HG03175 (cell line): ENCODE measurements around the gene CYP3A7.
"Not testable (repeated sequence)": the region's sequence is repeated elsewhere in the genome, so short reads cannot be mapped to it uniquely, and the experiment has no call there.

Source experiments
- ATAC-seq: cut with Tn5 transposase; IDR thresholded peaks from one replicate; pipeline ENCODE4 v1.9.1; 2021; ENCODE audit warnings: mild to moderate bottlenecking, moderate library complexity; ENCODE audit not compliant: unreplicated experiment

The CYP3A7 gene

DNA sequence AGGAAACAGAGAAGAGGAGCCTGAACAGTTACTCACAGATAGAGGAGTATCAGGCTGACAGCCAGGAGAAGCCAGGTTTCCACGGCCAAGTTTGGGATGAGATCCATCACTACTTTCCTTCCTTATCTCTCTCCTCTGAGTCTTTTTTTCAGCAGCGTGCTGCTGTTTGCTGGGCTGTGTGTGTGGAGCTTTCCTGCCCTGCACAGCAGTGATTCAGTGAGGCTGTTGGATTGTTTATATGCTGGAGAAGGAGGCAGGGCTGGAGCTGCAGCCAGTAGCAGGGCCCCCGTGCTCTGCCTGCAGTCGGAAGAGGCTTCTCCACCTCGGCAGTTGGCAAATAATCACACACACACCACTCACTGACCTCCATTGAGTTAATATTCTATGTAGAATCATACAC, at the start of gene CYP3A7:
Gene CYP3A7, minus strand, starts transcription at position 210 of the 400 bp plus-strand sequence. Its CDS starts 103 bp downstream, at position 107.
- no peak for ATAC-seq

DNA sequence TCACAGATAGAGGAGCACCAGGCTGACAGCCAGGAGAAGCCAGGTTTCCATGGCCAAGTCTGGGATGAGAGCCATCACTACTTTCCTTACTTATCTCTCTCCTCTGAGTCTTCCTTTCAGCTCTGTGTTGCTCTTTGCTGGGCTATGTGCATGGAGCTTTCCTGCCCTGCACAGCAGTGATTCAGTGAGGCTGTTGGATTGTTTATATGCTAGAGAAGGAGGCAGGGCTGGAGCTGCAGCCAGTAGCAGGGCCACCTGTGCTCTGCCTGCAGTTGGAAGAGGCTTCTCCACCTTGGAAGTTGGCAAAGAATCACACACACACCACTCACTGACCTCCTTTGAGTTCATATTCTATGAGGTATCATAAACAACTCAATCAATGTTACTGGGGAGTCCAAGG, 49.0 kb upstream of the CYP3A7 start, which contains the start of gene CYP3A4:
Gene CYP3A4, minus strand, starts transcription at position 178 of the 400 bp plus-strand sequence. Its CDS starts 103 bp downstream, at position 75.
- ATAC-seq, result no peak

DNA sequence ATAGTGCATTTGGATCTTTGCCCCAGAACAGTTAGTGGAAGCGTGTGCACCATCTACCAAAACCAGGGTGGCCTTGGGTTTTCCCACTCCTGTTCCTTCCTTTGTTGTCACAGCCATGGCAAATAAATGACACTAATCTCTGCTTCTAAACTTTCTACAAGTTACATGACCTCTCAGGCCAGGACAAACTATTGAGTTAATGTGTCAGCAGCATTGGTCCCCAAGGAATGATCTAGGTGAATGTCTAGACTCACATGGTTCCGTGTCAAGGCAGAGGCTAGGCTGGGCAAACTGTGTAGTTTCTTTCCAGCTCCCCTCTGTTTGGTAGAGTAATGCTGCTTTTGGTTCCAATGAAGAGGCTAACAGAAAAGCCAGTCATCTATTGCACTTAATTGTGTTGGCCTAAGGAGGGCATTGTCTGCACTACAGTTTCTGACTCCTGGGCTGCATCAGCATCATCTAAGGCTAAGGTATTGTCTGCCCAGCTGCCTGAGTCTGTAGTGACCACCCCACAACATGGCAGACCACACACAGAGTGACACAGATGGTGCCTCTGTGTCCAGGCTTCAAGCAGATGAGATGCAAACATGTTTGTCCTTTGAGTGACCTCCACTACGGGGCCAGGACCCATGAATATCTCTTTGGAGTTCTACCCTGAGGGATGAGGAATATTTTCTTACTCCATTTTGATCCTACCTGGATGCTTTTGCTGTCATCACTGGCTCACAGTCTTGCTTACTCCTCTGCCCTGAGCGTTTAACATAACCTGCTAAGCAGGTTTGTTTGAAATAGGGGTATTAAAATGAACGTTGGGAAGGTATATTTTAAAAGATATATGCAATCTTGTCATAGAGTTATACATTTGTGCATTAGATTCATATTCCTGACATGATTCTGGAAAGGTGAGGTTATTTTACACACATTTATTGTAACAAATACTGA, 47.3 kb upstream of the CYP3A7 start:
- no peak for ATAC-seq

DNA sequence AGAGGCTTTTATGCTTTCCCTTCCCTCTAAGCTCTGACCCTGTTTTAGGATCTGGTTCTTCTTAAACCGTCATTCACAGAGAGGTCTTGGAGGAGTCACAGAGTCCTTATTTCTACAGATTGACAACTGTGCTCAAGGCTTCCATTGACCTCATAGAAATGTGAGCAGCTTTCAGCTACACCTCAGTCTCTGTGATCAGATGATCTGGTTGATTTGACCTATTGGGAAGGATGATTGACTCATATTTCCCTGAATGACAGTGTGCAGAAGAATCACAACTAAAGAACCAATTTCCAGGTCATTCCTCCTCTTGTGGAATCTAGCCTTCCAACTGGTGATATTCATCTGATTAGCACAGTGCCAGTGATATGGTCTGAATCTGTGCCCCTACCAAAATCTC, 45.6 kb upstream of the CYP3A7 start:
- ATAC-seq, result no peak

DNA sequence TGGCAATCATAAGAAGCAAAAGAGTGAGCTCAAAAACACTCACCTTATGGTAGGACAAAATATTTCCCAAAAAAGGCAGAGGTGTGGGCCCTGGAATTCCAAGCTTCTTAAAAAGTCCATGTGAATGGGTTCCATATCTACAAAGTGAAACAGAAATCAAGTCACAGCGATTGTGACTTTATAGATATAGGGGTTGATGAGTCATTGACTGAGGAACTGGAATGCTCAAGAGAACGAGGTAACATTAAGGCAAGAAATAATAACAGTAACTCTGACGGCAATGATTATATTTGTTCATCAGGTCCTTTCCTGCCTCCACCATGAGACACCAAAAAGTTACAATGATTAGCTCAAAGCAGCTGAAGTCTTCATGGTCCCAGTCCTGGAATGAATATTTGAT, 45.0 kb upstream of the CYP3A7 start:
- no peak for ATAC-seq

DNA sequence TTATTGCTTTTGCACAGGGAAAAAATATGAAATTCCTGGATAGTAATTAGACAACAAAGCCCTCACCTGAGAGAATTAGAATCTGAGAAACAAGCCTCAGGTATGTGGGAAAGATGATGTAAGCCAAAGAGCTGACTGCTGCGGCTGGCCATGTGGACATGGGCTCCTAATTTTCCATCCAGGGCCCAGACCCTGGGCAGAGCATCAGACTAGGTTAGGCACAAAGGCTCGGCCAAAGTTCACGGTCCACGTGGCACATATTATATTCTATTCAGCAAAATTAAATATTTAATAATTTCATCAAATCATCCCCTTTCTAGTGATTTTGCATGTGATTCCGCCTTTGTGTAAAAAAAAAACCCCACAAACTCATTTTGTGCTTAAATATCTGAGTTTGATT, 43.9 kb upstream of the CYP3A7 start:
- ATAC-seq, result no peak

DNA sequence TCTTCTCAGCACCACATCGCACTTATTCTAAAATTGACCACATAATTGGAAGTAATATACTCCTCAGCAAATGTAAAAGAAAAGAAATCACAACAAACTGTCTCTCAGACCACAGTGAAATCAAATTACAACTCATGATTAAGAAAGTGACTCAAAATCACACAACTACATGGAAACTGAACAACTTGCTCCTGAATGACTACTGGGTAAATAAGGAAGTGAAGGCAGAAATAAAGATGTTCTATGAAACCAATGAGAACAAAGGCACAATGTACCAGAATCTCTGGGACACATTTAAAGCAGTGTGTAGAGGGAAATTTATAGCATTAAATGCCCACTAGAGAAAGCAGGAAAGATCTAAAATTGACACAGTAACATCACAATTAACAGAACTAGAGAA, 38.4 kb upstream of the CYP3A7 start:
- not testable (repeated sequence) for ATAC-seq

DNA sequence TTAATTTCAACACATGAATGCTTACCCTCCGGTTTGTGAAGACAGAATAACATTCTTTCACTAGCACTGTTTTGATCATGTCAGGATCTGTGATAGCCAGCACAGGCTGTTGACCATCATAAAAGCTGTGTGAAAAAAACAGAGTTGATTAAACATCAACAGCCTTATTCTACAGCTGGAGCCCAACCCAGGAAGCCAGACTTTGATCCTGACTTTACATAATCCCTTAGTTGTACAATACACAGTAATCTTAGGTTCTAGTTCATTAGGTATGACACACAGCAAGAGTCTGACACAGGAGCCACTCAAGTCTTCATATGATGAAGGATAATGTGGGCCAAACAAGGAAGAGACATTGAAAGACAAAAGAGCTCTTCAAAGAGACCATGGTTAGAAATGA, 37.6 kb upstream of the CYP3A7 start:
- no peak for ATAC-seq

DNA sequence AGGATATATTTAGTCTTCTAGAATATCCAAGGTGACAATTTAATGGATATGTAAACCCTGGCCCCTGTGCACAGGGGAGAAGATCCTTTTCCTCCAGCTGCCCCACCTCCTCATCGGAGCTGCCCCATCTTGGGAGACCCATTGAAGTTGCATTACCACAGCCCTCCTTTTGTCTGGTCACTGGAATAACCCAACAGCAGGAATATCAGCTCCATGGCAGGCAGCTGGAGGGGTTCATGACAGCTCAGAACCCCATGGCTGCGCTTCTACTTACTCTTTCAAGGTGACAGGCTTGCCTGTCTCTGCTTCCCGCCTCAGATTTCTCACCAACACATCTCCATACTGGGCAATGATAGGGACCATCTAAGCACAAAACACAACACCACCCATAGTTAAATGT, 34.5 kb upstream of the CYP3A7 start:
- not testable (repeated sequence) for ATAC-seq

DNA sequence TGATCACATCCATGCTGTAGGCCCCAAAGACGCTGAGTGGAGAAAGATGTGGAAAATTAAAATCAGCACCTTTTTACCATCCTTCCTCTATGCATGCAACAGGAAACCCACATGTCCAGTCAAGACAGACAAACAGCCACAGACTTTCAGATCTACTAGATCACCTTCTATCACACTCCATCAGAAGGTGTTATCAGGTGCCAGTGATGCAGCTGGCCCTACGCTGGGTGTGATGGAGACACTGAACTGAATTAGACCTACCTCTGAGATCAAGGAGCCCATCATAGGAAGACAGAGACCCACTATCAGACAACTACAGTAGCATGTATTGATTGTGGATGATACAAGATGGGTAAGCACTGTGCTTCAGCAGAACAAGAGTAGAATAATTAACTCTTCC, 33.5 kb upstream of the CYP3A7 start:
- peak; percentile 69 for ATAC-seq

DNA sequence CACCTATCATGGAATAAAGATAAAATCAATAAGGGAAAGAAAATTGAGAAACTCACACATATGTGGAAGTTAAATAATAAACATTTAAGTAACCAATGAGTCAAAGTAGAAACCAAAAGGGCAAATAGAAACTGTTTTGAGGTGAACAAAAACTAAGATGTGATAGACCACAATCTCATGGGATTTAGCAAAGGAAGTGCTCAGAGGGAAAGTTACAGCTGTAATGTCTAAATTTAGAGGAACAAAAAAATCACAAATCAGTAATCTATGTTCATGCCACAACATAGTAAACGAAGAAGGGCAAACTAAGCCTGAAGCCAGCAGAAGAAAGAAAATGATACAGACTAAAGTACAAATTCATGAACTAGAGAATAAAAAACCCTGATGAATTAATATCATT, 32.7 kb upstream of the CYP3A7 start:
- peak; percentile 78 for ATAC-seq

DNA sequence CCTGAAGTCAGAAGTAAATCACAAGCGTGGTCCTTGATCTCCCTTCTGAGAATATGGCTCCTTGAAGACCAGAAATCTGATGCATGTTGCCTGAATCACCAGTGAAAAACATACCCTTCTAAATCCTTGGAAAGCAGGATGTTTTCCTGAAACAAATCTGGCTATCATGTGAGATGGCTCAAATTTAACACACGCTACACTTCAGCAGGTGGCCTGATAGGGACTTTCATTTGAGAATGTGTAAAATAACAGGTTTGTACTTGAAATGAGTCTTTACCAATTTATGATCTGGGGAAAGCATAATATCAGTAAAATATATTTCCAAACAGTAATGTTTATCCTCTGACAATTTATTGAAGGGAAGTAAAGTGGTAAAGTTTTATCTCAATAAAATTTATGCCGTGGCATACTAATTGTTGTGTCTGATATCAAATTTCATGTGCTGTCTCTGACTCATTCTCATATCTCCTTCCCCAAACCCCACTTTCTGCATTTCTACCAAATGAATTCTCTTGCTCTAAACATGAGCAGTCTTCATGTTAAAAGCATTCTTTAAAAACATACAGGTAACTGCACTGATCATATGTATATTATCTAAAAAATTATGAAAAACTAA, 31.6 kb upstream of the CYP3A7 start:
- ATAC-seq, result no peak

DNA sequence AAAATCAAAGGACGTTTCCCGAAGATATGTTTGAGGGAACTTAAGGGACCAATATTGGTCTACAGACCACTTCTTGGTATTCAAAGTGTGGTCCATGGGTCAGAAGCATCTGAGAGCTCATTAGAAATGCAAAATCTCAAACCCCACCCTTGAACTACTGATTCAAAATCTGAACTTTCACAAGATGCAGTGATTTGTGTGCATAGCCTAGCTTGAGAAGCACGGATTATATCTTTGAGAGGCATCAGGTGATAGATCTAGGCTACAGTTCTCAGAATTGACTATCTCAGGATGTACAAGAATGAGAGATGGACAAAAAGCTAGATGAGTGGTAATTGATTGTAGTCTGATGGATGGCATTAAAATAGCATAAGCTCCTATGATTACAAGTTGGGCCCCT, 29.5 kb upstream of the CYP3A7 start:
- no peak for ATAC-seq

DNA sequence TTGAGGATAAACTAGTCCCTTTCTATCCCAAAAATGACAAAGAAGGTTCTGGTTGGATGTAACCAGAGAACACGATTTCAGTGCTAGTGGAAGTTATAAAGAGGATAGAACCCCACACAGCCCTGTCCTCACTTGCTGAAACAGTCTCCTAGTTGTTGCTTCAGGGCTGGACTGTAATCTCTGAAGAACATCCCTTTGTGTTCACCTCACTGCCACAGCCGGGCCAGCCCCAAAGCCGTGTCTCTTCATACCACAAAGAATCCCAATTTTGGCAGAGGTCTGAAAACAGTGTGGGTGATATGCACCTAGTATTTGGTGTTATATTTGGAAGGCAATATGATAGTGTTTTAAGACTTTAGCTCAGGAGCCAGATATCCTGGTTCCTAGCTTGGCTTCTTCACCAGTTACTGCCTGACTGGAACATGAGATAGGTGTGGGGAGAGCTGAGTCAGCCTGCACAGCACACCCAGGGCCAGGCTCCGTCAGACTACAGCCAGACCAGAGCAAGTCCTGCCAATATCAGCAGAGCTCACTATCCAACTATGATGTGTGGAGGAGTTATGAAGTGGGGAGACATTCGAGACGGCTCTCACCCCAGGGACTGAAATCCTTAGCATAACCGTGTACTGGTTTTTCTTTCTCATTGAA, 27.8 kb upstream of the CYP3A7 start:
- no peak for ATAC-seq

DNA sequence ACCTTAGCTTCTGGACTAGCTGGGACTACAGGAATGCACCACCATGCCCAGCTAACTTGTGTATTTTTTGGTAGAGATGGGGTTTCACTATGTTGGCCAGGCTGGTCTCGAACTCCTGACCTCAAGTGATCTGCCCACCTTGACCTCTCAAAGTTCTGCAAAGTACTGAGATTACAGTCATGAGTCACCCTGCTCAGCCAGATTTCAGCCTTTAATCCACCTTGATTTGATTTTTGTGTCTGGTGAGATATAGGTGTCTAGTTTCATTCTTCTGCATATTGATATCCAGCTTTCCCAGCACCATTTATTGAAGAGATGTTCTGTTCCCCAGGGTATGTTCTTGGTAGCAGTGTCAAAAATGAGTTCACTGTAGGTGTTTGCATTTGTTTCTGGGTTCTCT, 20.1 kb upstream of the CYP3A7 start:
- no peak for ATAC-seq

DNA sequence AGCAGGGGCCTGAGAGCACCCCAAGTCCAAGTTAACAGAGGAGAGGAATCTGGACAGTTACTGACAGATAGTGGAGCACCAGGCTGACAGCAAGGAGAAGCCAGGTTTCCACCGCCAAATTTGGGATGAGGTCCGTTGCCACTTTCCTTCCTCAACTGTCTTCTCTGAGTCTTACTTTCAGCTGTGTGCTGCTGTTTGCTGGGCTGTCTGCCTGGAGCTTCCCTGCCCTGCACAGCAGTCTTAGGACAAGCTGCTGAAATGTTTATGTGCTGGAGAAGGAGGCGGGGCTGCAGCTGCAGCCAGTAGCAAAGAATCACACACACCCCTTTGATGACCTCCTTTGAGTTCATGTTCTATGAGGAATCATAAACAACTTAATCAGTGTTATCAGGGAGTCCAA, 17.4 kb upstream of the CYP3A7 start:
- ATAC-seq, result no peak

DNA sequence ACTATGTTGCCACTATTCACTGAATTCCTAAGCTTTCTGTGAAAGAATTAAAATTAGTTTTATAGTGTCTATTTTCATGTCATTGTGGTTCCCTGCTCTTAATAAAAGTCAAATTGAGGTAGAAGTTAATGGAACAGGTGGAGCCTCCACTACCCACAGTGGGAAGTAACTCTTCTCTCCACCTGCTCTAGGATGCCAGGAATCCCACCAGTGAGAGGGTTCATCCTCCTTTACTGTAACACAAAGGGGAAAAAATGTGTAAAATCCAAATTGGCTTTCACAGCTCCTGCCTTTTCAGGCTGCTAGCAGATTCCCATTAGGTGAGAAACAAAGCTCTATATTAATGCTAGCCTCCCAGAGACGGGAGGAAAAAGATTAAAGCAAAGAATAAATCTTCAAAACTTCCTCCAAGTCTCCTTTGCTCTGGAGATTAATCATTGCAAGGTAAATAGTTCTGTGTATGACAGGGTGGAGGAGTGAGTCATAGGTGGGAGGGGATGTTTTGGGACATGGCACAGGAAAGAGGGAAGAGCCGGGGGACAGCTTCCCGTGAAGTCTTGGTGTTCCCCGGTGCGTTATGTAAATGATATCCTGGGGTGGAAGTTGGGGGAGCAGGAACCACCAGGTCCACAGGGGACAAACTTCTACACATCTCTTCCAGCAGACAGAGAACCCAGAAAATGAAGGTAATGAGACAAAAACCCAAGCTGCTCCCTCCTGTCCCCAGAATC, 16.5 kb upstream of the CYP3A7 start:
- not testable (repeated sequence) for ATAC-seq

DNA sequence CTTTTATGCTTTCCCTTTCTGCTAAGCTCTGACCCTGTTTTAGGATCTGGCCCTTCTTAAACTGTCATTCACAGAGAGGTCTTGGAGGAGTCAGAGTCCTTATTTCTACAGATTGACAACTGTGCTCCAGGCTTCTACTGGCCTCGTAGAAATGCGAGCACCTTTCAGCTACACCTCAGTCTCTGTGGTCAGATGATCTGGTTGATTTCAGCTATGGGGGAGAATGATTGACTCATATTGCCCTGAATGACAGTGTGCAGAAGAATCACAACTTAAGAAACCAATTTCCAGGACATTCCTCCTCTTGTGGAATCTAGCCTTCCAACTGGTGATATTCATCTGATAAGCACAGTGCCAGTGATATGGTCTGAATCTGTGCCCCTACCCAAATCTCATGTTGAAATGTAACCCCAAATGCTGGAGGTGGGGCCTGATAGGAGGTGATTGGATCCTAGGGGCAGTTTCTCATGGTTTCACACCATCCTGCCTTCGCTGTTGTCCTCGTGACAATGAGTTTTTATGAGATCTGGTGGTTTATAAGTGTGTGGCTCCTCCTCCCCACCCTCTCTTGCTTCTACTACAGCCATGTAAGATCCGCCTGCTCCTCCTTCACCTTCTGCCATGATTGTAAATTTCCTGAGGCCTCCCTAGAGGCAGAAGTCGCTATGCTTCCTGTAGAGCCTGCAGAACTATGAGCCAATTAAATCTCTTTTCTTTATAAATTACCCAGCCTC, 14.0 kb upstream of the CYP3A7 start:
- no peak for ATAC-seq

DNA sequence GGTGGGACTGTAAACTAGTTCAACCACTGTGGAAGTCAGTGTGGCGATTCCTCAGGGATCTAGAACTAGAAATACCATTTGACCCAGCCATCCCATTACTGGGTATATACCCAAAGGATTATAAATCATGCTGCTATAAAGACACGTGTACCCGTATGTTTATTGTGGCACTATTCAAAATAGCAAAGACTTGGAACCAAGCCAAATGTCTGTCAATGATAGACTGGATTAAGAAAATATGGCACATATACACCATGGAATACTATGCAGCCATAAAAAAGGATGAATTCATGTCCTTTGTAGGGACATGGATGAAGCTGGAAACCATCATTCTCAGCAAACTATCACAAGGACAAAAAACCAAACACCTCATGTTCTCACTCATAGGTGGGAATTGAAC, 11.9 kb upstream of the CYP3A7 start:
- not testable (repeated sequence) for ATAC-seq

DNA sequence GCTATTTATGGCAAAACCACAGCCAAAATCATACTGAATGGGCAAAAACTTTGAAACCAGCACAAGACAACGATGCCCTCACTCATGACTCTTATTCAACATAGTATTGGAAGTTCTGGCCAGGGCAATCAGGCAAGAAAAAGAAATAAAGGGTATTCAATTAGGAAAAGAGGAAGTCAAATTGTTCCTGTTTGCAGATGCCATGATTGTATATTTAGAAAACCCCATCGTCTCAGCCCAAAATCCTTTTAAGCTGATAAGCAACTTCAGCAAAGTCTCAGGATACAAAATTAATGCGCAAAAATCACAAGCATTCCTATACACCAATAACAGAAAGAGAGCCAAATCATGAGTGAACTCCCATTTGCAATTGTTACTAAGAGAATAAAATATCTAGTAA, 10.4 kb upstream of the CYP3A7 start:
- not testable (repeated sequence) for ATAC-seq
